SKM-1 treated with dmso at 0.1 percent for 144 hours (cell line): ENCODE results near the gene NUP62.
"Not testable (repeated sequence)": the region's sequence is repeated elsewhere in the genome, so short reads cannot be mapped to it uniquely, and the experiment has no call there.

Source experiments
- DNase-seq: peaks from one replicate; lab custom pipeline; 2025; ENCODE audit not compliant: unreplicated experiment; lab: John Stamatoyannopoulos, UW

The NUP62 gene

DNA sequence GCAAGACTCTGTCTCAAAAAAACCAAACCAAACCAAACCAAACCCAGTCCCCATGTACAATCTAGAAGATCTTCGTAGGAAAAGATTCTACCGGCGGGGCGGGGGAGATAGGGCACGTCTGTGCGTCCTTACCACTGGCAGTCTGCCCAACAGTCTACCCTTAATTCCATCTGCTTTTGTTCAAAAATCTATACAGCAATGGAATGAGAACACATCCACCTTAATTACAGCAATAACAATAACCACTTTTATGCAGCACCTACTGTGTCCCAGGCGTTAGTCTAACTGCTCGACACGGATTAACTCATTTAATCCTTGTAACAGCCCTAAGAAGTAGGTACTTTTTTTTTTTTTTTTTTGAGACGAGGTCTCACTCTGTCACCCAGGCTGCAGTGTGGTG is 2.8 kb downstream of the NUP62 start:
- no peak for DNase-seq

DNA sequence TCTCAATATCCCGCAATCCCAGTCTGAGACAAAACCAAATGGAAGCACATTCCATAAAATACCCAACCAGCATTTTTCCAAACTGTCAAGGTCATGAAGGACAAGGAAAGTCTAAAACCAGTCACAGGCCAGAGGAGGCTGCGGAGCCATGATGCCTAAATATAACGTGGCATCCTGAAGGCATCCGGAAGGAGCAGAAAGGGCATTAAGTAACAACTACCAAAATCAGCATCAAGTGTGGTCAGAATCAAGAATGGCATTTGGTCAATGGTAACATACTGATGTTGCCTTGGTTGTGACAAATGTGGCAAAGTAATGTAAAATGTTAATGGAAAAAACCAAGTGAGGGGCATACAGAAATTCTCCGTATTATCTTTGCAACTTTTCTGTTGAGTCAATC is 3.8 kb downstream of the NUP62 start:
- no peak for DNase-seq

DNA sequence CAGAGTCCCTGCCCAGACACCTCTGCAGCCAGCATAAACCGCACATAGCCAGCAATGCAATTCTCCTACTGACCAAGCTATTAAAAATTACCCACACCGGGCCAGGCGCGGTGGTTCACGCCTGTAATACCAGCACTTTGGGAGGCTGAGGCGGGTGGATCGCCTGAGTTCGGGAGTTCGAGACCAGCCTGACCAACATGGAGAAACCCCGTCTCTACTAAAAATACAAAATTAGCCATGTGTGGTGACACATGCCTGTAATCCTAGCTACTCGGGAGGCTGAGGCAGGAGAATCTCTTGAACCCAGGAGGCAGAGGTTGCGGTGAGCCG is 4.5 kb downstream of the NUP62 start:
- not testable (repeated sequence) for DNase-seq

DNA sequence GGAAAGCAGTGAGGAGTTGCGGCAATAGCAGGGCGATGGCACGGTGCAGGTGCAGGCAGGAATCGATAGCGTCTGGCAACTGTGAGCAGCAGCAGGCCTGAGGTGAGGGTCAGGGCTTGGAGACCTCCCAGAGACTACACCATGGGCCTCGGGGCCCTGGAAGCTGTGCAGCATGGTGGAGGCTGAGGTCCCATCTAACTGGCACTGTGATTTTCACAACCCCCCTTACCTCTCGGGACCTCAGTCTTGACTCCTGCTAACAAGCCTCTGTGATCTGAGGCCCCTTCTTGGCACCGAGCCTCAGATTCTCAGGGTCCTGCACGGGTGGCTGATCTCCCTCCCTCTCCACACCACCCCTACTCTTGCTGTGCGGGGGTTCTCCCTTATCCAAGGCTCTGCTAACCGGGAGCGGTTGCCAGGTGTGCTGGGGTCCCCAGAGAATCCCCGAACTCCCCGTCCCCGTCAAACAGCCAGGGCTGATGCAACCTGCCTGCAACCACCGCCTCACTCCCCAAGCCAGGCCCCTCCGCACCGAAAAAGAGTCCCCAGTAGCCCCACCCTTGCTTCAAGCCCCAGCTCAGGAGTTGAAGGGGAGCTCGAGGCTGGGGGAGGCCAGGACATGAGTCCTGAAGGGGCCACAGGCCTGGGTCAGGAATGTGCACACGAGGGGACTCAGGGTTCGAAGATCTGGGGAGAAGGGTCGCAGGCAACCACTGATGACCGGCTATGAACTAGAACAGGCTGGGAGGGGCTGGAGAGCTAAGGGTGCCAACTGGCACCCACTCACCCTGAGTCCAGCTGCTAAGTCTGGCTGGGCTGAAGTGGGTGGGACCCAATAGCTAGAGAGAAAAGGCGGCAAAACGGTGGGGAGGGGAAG is 5.1 kb downstream of the NUP62 start:
- no peak for DNase-seq

DNA sequence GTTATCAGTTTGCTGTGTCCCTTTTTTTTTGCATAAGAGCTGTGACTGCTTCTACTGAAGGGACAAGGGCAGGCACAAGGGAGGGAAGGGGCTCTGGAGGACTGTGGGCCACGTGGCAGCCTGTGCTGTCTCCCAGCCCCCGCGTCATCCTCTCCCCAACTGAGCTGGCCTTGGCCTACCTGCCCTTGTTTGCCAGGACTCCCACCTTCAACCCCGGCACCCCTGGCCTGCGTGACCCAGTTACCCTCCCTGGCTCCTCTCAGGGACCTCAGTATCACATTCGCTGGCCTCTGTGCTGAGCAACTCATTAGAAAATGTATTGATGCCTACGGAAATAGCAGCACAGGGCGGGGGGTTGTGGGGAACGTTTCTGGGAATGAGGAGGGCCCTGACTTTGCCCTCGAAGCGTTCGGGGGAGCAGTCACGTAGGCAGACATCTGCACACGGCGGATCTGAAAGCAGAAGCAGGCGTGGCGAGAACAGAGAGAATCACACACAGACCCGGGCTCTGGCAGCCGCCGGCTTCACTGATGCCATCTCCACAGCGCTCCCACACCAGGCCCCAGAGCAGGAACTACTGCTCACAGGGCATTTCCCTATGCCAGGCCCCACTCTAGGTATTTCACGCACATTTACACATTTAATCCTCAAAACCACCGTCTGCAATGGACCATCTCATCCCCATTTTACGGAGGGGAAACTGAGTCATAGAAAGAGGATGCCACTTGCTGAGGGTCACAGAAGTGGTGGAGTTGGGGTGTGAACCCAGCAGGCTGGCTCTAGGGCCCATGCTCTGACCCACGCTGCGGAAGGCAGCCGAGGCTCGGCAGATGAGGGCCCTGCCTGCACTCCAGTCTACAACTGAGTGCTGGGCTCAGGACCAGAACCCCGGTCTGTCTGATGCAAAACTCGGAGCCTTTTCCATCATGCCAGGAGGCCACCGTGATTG is 6.0 kb downstream of the NUP62 start:
- no peak for DNase-seq

DNA sequence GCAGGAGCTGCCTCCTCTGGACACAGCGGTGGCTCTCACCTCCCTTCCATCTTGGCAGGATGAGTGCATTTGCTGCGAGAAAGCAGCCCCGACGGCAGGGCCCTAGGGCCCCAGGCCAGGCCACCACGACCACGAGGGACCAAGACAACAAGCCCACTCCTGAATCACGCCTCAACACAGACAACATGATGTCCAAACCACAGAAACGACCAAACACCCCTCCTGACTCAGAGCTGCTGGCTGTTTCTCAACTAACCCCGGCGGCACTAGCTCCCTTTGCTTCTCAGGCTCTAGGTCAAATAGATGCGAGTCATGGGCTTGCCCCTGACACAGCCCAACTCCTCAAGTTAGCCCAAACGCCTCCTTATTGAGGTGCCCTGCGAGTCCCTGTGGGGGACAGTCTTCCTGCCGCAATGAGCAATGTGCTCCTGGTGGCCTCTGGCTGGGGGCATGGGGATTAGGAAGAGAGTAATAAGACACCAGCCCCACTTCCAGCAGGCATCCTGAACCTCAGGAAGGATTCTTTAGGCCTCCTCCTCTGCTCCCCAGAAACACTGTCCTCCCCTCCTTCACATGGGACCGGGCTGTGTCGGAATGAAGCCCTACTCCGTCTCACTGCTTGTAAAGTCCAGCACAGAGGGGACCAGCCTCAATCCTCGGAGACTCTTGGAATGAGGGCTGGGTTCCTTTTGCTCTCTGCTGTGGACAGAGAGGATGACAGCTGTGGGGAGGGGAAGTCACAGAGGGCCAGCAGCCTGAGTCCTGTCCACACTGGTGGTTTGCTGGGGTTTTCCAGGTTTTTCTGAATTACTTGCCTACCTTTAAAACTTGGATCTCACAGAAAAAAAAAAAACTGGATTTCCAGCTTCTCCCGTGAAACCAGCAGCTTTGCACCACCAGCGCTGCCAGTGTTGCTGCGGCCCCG is 7.2 kb downstream of the NUP62 start:
- DNase-seq = no peak

DNA sequence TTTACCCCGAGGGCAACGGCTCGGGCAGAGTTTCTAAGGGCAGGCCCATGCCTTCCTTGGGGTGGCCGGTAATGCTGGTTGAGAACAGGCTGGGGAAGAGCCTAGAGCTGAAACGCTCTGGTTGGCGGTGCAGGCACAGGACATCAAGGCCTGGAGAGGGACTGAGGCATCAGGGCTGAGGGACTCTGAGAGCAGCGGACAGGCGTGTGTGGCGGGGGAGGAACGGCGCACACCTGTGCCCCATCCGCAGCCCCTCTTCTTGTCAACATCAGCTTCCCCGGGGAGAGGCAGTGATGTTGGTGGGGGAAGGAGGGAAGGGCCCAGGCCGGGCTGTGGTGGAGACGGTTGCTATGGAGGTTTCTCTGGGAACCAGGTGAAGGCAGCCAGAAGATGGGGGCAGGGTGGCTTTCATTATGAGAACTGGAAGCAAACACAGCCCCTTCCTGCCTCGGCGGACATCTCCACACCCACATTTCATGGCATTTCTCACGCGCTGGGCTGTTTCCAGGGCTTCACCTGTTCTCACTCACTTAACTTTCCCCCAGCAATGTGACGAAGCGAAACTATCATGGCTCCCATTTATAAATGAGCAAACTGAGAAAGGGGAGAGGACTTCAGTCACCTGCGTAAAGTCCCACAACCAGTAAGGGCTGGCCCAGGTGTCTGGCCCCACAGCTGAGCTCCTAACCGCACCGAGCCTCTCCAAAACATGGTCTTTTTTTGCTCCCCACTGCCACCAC is 8.5 kb downstream of the NUP62 start:
- DNase-seq = no peak

DNA sequence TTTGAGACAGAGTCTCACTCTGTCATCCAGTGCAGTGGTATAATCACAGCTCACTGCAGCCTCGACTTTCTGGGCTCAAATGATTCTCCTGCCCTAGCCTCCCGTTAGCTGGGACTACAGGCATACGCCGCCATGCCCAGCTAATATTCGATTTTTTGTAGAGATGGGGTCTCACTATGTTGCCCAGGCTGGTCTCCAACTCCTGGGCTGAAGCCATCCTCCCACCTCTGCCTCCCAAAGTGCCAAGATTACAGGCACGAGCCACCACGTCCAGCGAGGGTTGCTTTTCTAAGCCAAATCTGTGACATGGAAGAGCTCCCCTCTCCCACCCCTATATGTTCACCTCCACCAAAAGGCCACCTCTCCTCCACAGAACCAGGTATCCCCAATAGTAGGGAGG is 11.2 kb downstream of the NUP62 start:
- DNase-seq = no peak

DNA sequence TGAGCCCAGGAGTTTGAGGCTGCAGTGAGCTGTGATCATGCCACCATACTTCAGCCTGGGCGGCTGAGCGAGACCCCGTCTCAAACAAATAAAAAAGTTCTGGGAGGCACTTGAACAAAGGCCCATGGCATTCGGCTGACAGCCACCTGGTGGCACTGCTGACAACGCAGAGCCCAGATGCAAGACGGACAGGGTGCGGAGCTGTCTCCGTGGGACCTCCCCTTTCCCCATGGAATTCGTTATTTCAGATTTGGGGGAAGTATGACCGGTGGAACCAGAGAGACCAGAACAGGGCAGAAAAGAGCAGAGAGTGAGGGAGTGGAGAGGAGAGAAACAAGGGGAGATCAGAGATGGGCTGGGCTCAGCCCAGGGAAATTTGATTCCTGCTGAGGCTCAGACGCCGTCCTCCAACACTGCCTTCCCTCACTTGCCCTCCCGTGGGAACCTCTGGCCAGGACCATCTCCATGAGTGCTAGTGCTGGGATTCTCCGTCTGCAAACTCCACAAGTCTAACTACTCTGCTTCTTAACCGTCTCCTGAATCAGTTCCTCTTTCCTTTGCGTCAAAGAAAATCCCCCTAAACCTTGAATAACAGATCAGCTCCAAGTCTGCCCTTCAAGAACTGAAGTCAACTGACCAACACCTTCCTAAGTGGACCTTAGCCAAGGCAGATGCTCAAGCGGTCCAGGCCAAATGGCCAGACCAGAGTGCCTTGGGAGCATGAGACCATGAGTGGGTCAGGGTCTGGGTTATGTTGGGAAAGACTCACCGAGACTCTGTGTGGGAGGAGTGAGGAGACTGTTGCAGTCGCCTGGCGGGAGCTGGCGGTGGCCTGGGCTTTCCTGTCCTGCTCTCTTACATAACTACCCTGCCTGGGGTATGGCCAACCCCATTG is 12.2 kb downstream of the NUP62 start:
- no peak for DNase-seq

DNA sequence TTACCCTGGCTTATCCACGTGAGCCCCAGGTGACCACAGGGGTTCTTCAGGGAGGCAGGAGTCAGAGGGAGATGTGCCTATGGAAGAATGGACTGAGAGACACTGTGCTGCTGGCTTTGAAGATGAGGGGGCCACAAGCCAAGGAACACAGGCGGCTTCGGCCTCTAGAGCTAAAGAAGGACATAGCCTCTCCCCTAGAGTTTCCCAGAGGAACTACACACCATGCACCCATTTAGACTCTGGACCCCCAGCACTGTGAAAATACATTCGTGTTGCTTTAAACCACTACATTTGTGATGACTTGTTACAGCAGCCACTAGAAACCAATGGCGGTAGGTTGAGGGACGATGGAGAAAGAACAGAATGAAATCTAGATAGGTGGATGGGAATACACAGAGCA is 14.0 kb downstream of the NUP62 start:
- no peak for DNase-seq

DNA sequence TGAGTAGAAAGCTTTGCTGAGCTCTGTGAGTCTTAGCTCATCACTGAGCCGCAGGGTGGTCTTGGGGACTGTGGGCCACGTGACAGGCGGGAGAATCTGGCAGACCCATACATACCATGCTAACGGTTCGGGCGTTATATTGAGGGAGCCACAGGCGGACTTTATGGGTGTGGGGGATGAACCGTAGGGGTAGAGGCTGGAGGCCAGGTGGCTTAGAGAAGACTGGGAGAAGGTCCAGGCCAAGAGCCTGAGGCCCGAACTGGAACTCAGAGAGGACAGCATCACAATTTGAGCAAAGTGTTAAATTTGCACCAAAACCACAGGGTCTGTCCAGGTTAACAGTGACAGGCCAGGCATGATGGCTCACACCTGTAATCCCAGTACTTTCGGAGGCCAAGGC is 15.6 kb downstream of the NUP62 start:
- no peak for DNase-seq

DNA sequence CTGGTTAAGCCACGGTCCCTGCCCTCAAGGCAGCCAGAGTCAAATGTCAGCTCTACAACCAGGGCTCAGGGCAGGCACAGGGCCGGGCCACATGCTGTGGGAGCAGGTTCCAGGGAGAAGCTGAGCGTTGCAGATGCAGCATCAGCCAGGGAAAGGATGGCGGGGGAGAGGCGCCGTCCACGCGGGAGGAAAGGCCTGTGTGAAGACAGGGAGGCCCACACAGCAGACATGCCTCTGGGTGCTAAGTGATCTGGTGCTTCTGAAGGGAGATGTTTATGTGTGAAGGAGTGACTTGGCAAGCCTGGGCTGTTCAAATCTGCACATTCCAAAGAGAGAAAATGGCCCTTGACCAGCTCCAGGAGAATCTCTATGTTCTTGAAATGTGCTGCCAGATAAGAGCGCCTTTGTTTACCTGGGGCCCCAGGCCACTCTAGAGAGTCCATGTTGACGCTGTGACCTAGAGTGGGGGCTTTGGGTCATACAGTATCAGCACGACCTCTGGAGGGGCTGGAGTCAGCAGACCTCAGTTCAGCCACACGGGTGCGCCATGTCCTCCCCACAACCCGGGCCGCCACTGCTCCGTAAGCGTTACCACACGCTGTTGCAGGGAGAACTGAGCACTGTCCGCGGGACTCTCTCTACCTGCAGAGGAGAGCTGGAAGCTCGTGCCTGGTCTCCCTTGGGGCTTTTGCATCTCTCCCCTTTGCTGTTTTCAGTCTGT is 16.2 kb downstream of the NUP62 start:
- DNase-seq = no peak

DNA sequence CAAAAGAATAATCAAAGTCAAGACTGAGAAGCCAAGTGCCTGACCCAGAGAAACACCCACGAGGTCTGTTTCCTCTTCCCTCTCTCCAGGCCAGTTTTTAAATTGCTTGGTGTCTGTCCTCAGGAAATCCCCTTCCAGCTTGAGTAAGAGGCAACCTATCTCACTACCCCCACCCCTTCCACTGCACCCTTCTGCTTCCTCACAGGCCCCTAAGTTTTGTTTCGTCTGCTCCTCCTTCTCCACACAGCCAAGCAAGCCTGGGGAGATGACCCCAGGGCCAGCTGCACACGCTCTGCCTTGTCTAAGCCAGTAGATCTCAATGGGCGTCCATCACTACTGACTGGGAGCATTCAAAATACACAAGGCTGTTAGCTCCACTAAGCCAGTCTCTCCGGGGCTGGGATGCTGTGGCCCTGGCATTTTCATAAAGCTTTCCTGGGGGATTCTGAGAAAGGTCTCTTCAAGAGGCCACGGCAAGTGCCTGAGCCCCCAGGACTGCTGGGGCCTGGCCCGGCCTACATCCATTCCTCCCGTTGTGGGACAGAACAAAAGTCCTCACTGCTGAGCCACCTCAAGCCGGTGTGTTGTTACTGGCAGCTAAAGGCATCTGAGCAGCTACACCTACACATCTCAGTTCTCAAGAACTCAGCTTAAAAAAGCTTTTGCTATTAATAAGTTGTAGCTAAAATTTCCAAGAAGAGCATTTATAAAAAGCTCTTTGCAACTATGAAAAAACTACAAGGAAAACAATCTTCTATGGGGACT is 17.7 kb downstream of the NUP62 start:
- peak; percentile 34 for DNase-seq

DNA sequence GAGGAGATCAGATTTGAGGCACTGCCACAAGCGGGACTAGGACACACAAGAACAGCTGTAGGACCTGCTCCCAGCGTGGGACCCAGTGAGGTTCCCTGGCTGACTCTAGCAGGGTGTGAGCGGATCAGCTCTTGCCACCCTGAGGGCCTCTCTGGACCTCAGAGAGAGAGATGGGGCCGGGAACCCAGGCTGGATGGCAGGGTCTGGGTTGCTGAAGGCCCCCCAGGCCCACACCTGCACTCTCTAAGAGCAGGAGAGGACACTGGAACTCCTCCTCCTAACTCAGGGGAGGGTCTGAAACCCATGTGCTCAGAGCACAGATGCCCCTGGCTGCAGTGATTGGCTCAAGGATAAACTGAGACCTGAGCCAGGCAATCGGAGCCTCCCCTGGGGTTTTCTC is 19.1 kb downstream of the NUP62 start:
- no peak for DNase-seq

DNA sequence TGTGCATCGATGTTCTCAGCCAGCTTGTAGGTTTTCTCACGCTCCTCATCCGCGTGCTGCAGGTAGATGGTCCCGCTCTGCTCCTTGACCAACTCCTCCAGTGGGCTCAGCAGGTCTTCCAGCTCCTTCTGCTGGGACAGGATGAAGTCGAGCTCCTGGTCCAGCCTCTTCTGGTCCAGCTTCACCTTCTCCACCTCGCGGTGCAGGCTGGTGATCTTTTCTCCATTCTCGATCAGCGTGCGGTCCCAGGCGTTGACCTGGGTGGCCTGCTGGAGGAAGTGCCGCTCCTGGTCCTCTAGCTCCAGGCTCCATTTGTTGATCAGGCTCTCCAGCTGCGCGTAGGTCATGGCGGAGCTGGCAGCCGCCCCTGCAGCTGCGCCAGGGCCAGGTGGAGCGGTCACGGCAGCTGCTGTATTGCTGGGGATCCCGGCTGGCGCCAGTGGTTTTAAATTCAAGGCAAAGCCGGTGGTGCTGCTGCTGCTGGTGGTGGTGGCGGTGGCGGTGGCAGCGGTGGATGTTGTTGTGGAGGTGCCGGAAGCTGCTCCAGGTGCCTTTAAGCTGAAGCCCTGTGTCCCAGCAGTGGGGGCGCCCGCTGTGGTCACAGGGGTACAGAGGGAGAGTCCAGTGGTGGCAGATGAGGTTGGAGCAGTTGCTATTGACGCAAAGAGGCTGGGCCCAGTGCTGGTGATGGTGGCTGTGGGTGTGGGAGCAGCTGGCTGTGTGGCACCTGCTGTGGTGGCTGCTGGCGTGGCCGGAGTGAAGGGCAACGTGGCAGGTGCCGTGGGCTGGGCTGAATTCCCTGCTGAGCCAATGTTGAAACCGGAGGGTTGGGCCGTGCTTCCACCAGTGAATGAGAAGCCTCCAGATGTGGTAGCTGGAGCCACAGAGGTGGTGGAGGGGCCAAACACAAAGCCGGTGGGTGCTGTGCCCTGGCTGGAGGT is 20.6 kb downstream of the NUP62 start:
- DNase-seq = no peak

DNA sequence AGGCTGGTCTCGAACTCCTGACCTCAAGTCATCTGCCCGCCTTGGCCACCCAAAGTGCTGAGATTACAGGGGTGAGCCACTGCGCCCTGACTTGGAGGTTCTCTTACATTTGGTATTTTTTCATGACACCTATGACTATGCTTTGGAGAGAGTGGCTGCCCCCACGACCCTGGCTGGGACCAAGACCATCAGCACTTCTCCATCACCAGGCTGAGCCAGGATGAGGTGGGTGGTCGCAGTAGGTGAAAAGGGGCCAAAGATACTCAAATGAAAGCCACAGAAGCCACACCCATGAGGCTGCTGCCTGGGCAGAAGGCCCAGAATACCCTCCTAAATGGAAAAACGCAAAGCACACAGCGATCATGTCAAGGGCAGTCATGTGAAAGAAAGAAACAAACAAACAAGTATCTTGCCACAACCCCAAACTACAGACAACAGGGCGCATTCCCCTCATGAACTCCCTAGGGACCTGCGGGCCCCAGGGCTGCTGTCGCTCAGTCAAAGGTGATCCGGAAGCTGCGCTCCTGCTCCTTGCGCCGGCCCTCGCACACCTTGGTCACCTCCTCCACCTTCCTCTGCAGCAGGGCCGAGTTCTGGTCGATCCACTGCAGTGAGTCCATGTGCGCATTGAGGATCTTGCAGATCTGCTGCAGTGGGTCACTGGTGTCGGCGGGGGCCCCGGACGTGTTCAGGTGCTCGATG is 21.4 kb downstream of the NUP62 start:
- no peak for DNase-seq
